HG03025 (cell line): ENCODE measurements around the gene FHL2.
"Not testable (repeated sequence)": the region's sequence is repeated elsewhere in the genome, so short reads cannot be mapped to it uniquely, and the experiment has no call there.

Experiments
- ATAC-seq: cut with Tn5 transposase; IDR thresholded peaks from one replicate; pipeline ENCODE4 v1.9.1; 2021; ENCODE audit warnings: mild to moderate bottlenecking, moderate library complexity; ENCODE audit not compliant: unreplicated experiment, low FRiP score

The FHL2 gene

GRCh38 chr2:105361102-105361889, 37.6 kb downstream of the FHL2 start:
- ATAC-seq: no peak

- ATAC-seq: no peak
Observed at GRCh38 chr2:105358593-105358992, 40.3 kb downstream of the FHL2 start.

- ATAC-seq: no peak
Observed at GRCh38 chr2:105357122-105357521, 41.7 kb downstream of the FHL2 start.

GRCh38 chr2:105344704-105345345, 54.0 kb downstream of the FHL2 start:
- ATAC-seq: no peak

GRCh38 chr2:105339414-105339813, 59.4 kb downstream of the FHL2 start:
- no peak for ATAC-seq

- ATAC-seq: peak; percentile 5
Observed at GRCh38 chr2:105338020-105338385, 60.8 kb downstream of the FHL2 start.

GRCh38 chr2:105337122-105338019, 61.5 kb downstream of the FHL2 start, which contains the start of gene C2orf49:
C2orf49 (plus strand) TSS chr2:105337540; CDS start chr2:105337588, 48 bp downstream.
- peak; percentile 95 for ATAC-seq

- ATAC-seq: no peak
Observed at GRCh38 chr2:105336786-105337121, 62.1 kb downstream of the FHL2 start.

GRCh38 chr2:105335469-105335868, 63.4 kb downstream of the FHL2 start:
- ATAC-seq: no peak

- no peak for ATAC-seq
Observed at GRCh38 chr2:105334211-105334610, 64.6 kb downstream of the FHL2 start.

GRCh38 chr2:105330681-105331375, 68.0 kb downstream of the FHL2 start:
- no peak for ATAC-seq

GRCh38 chr2:105329561-105330495, 69.0 kb downstream of the FHL2 start, which contains the start of gene TGFBRAP1:
TGFBRAP1 (minus strand) TSS chr2:105329735; CDS start chr2:105308301, 21,434 bp downstream.
- peak; percentile 71 for ATAC-seq

GRCh38 chr2:105329197-105329554, 69.7 kb downstream of the FHL2 start:
- peak; percentile 7 for ATAC-seq

GRCh38 chr2:105328281-105329196, 70.3 kb downstream of the FHL2 start:
- no peak for ATAC-seq

GRCh38 chr2:105327690-105328089, 71.2 kb downstream of the FHL2 start:
- no peak for ATAC-seq

- ATAC-seq: not testable (repeated sequence)
Observed at GRCh38 chr2:105327271-105327670, 71.6 kb downstream of the FHL2 start.

GRCh38 chr2:105325389-105325963, 73.4 kb downstream of the FHL2 start:
- no peak for ATAC-seq

- no peak for ATAC-seq
Observed at GRCh38 chr2:105324732-105325131, 74.1 kb downstream of the FHL2 start.
